Caco-2 (cell line): Measurements from ENCODE around the gene DIRAS1. TPM values are rescaled to one million over a fixed set of nuclear protein-coding genes. Genes with fewer than 3 reads are reported as not detected.

Experiments
- BruUV-seq: library from RNA; stranded (reverse); fragments of 400-500 nt; replicated peaks from 2 replicates; lab custom pipeline; 2021; lab: Mats Ljungman, UMichigan
- CTCF ChIA-PET: fragments of 300-600 bp; sonication (Branson Sonifier 250); formaldehyde crosslinking; loops from one replicate; lab custom pipeline; 2022; ENCODE audit warnings: antibody characterized with exemption; lab: Charles Lee
- POLR2A ChIA-PET: fragments of 300-600 bp; sonication (Branson Sonifier 250); formaldehyde crosslinking; loops from one replicate; lab custom pipeline; 2022; ENCODE audit warnings: antibody characterized with exemption; lab: Charles Lee
- DNase-seq, 2 experiments: peaks; one replicate each; pipeline versions ENCODE4 v3.0.0 to v3.0.0-alpha.2; 2020 to 2022
- H3K27me3 ChIP-seq: replicated peaks from 2 replicates; pipeline ENCODE4 v1.6.0; 2011; ENCODE audit warnings: low read length; ENCODE audit not compliant: control insufficient read depth, insufficient read depth
- H3K36me3 ChIP-seq: 2 replicates; pipeline ENCODE4 v1.5.1; 2011; ENCODE audit warnings: low read length; ENCODE audit not compliant: control insufficient read depth, insufficient read depth
- H3K4me1 ChIP-seq: fragments of 250-450 bp; sonication (Bioruptor Pico); 2 replicates; pipeline ENCODE4 v1.5.1; 2020; ENCODE audit warnings: mild to moderate bottlenecking
- H3K4me3 ChIP-seq: 2 replicates; pipeline ENCODE4 v1.5.1; 2011; ENCODE audit warnings: low read depth, mild to moderate bottlenecking, control low read depth, low read length
- H3K9me3 ChIP-seq: fragments of 250-450 bp; sonication (Bioruptor Pico); 2 replicates; pipeline ENCODE4 v1.5.1; 2020; ENCODE audit warnings: mild to moderate bottlenecking, moderate library complexity
- H3K27ac Mint-ChIP-seq: one replicate; pipeline ENCODE4 v1.8.0; 2022; ENCODE audit warnings: mixed read lengths; ENCODE audit not compliant: unreplicated experiment
- H3K27me3 Mint-ChIP-seq: one replicate; pipeline ENCODE4 v1.8.0; 2022; ENCODE audit warnings: mixed read lengths; ENCODE audit not compliant: insufficient read depth, unreplicated experiment
- H3K36me3 Mint-ChIP-seq: one replicate; pipeline ENCODE4 v1.8.0; 2022; ENCODE audit warnings: mild to moderate bottlenecking, mixed read lengths; ENCODE audit not compliant: insufficient read depth, unreplicated experiment
- H3K4me1 Mint-ChIP-seq: one replicate; pipeline ENCODE4 v1.8.0; 2022; ENCODE audit warnings: low read depth, mixed read lengths; ENCODE audit not compliant: unreplicated experiment
- H3K4me3 Mint-ChIP-seq: one replicate; pipeline ENCODE4 v1.8.0; 2022; ENCODE audit warnings: mild to moderate bottlenecking, moderate library complexity, mixed read lengths; ENCODE audit not compliant: unreplicated experiment
- H3K9me3 Mint-ChIP-seq: one replicate; pipeline ENCODE4 v1.8.0; 2022; ENCODE audit warnings: mixed read lengths; ENCODE audit not compliant: unreplicated experiment
- CTCF ChIP-seq, 2 experiments: fragments of 200-600 bp in 1 of 2; IDR thresholded peaks; 1 replicate in 1 of 2; 2 replicates in 1 of 2; pipeline versions ENCODE4 v1.5.1 to v1.8.0; 2011 to 2022; ENCODE audit warnings: antibody characterized with exemption in 1 of 2, control low read depth in 1 of 2, inconsistent platforms in 1 of 2, low read depth in 1 of 2, low read length in 1 of 2, mild to moderate bottlenecking in 1 of 2, moderate library complexity in 1 of 2; ENCODE audit not compliant: insufficient read depth in 1 of 2, severe bottlenecking in 1 of 2, unreplicated experiment in 1 of 2
- intact Hi-C: fragments of 100-400 bp; cut with micrococcal nuclease; formaldehyde crosslinking; loops from one replicate; pipeline ENCODE4 v1.10.0; 2022; ENCODE audit not compliant: unreplicated experiment
- total RNA-seq: library from RNA; stranded (reverse); gene quantifications from 2 replicates; pipeline ENCODE4 v1.2.3, GENCODE V29; 2022

The DIRAS1 gene
- total RNA-seq, 1 experiment from 2014 or later: 2.3 TPM

GRCh38 chr19:2724148-2724557 is 3.0 kb upstream of the DIRAS1 start:
- H3K4me3 Mint-ChIP-seq: no peak overlapping the region
- intact Hi-C loops: no loop called here
- CTCF ChIA-PET: no interaction called here
- peaks cover 12% of the 10 kb centered on the region for H3K27me3 Mint-ChIP-seq
- POLR2A ChIA-PET: no interaction called here
- no peaks in the 10 kb centered on the region for H3K9me3 Mint-ChIP-seq
- no peak overlapping the region for H3K27ac Mint-ChIP-seq
- H3K4me1 ChIP-seq: no peaks in the 10 kb centered on the region
- H3K36me3 Mint-ChIP-seq: no peaks in the 10 kb centered on the region
- no peak overlapping the region for H3K4me3 ChIP-seq
- no peaks in the 10 kb centered on the region for H3K4me1 Mint-ChIP-seq
- no peak for DNase-seq
- BruUV-seq: no TSS peak
- H3K27me3 ChIP-seq: no peaks in the 10 kb centered on the region
- H3K9me3 ChIP-seq: no peaks in the 10 kb centered on the region
- peak in 1 of 2 experiments; percentile 20 for TF ChIP-seq CTCF (IDR thresholded peaks at IDR 0.05; ENCODE audit: insufficient read depth in 1 of 2, low read depth in 1 of 2, low read length in 1 of 2, severe bottlenecking in 1 of 2, unreplicated experiment in 1 of 2)
- H3K36me3 ChIP-seq: no peaks in the 10 kb centered on the region

GRCh38 chr19:2723747-2724146 is 2.6 kb upstream of the DIRAS1 start:
- Histone ChIP-seq H3K36me3 (no peaks in the 10 kb centered on the region), H3K4me1 (no peaks in the 10 kb centered on the region), H3K4me3 (no peak overlapping the region), H3K9me3 (no peaks in the 10 kb centered on the region), H3K27me3 (no peaks in the 10 kb centered on the region)
- Mint-ChIP-seq H3K4me1 (no peaks in the 10 kb centered on the region), H3K9me3 (no peaks in the 10 kb centered on the region), H3K27me3 (peaks cover 12% of the 10 kb centered on the region), H3K4me3 (no peak overlapping the region), H3K36me3 (no peaks in the 10 kb centered on the region), H3K27ac (no peak overlapping the region)
- DNase-seq: no peak
- ChIA-PET POLR2A (no interaction called here), CTCF (no interaction called here)
- intact Hi-C loops: no loop called here
- no TSS peak for BruUV-seq
- TF ChIP-seq CTCF (IDR thresholded peaks at IDR 0.05; ENCODE audit: insufficient read depth in 1 of 2, low read depth in 1 of 2, low read length in 1 of 2, severe bottlenecking in 1 of 2, unreplicated experiment in 1 of 2): no peak

GRCh38 chr19:2723345-2723715 is 2.2 kb upstream of the DIRAS1 start:
- no peak overlapping the region for H3K4me3 ChIP-seq
- POLR2A ChIA-PET: no interaction called here
- Mint-ChIP-seq H3K4me1 (no peaks in the 10 kb centered on the region), H3K36me3 (no peaks in the 10 kb centered on the region), H3K9me3 (no peaks in the 10 kb centered on the region), H3K4me3 (no peak overlapping the region), H3K27me3 (peaks cover 12% of the 10 kb centered on the region), H3K27ac (no peak overlapping the region)
- H3K9me3 ChIP-seq: no peaks in the 10 kb centered on the region
- H3K4me1 ChIP-seq: no peaks in the 10 kb centered on the region
- no peak for DNase-seq
- CTCF ChIA-PET: no interaction called here
- no peaks in the 10 kb centered on the region for H3K27me3 ChIP-seq
- intact Hi-C loops: no loop called here
- BruUV-seq: no TSS peak
- no peaks in the 10 kb centered on the region for H3K36me3 ChIP-seq
- no peak for TF ChIP-seq CTCF (IDR thresholded peaks at IDR 0.05; ENCODE audit: insufficient read depth in 1 of 2, low read depth in 1 of 2, low read length in 1 of 2, severe bottlenecking in 1 of 2, unreplicated experiment in 1 of 2)
